PC-9 (cell line): ENCODE measurements around the gene NFKB2. TPM values are rescaled to one million over a fixed set of nuclear protein-coding genes. Genes with fewer than 3 reads are reported as not detected.

Experiments
- BruUV-seq: library from RNA; stranded (reverse); fragments of 400-500 nt; replicated peaks from 2 replicates; lab custom pipeline; 2021; lab: Mats Ljungman, UMichigan
- CTCF ChIA-PET: fragments of 300-600 bp; sonication (Branson Sonifier 250); formaldehyde crosslinking; loops from one replicate; lab custom pipeline; 2022; ENCODE audit warnings: antibody characterized with exemption; lab: Charles Lee
- POLR2A ChIA-PET: fragments of 300-600 bp; sonication (Branson Sonifier 250); formaldehyde crosslinking; loops from one replicate; lab custom pipeline; 2022; ENCODE audit warnings: antibody characterized with exemption; ENCODE audit not compliant: unreplicated experiment; lab: Charles Lee
- DNase-seq, 2 experiments: peaks; one replicate each; pipeline versions ENCODE4 v3.0.0 to v3.0.0-alpha.2; 2015 to 2022; ENCODE audit warnings: mixed read lengths in 1 of 2
- H2AFZ ChIP-seq: fragments of 200-600 bp; sonication (generic); 2 replicates; pipeline ENCODE4 v1.8.1; 2017; ENCODE audit warnings: antibody characterized with exemption
- H3F3A ChIP-seq: fragments of 200-600 bp; sonication (generic); 2 replicates; pipeline ENCODE4 v1.8.1; 2017; ENCODE audit warnings: antibody characterized with exemption, mild to moderate bottlenecking, low read depth; ENCODE audit not compliant: insufficient read depth
- H3K27ac ChIP-seq: fragments of 200-600 bp; sonication (generic); 2 replicates; pipeline ENCODE4 v1.6.1; 2016; ENCODE audit warnings: mixed run types
- H3K27me3 ChIP-seq: fragments of 200-600 bp; sonication (generic); 2 replicates; pipeline ENCODE4 v1.6.1; 2016; ENCODE audit warnings: low read depth, mixed run types; ENCODE audit not compliant: insufficient read depth
- H3K36me3 ChIP-seq: fragments of 200-600 bp; sonication (generic); 2 replicates; pipeline ENCODE4 v1.6.1; 2016; ENCODE audit warnings: low read depth, mixed run types
- H3K4me1 ChIP-seq: fragments of 200-600 bp; sonication (generic); replicated peaks from 2 replicates; pipeline ENCODE4 v1.6.1; 2016; ENCODE audit warnings: mixed run types; ENCODE audit not compliant: insufficient read depth
- H3K4me2 ChIP-seq: fragments of 200-600 bp; sonication (generic); 2 replicates; pipeline ENCODE4 v1.6.1; 2017; ENCODE audit warnings: mixed run types
- H3K4me3 ChIP-seq: fragments of 200-600 bp; sonication (generic); 2 replicates; pipeline ENCODE4 v1.6.1; 2016; ENCODE audit warnings: mixed run types
- H3K79me2 ChIP-seq: fragments of 200-600 bp; sonication (generic); 2 replicates; pipeline ENCODE4 v1.6.1; 2017; ENCODE audit warnings: low read depth, mixed run types
- H3K9me2 ChIP-seq: fragments of 200-600 bp; sonication (generic); 2 replicates; pipeline ENCODE4 v1.8.1; 2017; ENCODE audit warnings: mild to moderate bottlenecking; ENCODE audit not compliant: insufficient read depth
- H3K9me3 ChIP-seq: fragments of 200-600 bp; sonication (generic); 2 replicates; pipeline ENCODE4 v1.8.1; 2016; ENCODE audit warnings: low read depth; ENCODE audit not compliant: insufficient read depth
- H4K20me1 ChIP-seq: fragments of 200-600 bp; sonication (generic); 2 replicates; pipeline ENCODE4 v1.8.1; 2017; ENCODE audit not compliant: insufficient read depth
- CTCF ChIP-seq: fragments of 200-600 bp; sonication (generic); conservative IDR thresholded peaks from 2 replicates; pipeline ENCODE4 v1.6.1; 2017; ENCODE audit warnings: mixed run types, antibody characterized with exemption, mild to moderate bottlenecking, moderate library complexity
- EZH2 ChIP-seq: fragments of 200-600 bp; sonication (generic); IDR thresholded peaks from 2 replicates; pipeline ENCODE4 v1.8.0; 2017; ENCODE audit warnings: antibody characterized with exemption, low read depth
- intact Hi-C: fragments of 100-400 bp; cut with micrococcal nuclease; formaldehyde crosslinking; loops from one replicate; pipeline ENCODE4 v1.10.0; 2022; ENCODE audit not compliant: unreplicated experiment
- total RNA-seq: library from RNA; stranded (reverse); gene quantifications from 2 replicates; pipeline ENCODE4 v1.2.3, GENCODE V29; 2021

Gene NFKB2
- total RNA-seq, 1 experiment from 2014 or later = 26.3 TPM

DNA sequence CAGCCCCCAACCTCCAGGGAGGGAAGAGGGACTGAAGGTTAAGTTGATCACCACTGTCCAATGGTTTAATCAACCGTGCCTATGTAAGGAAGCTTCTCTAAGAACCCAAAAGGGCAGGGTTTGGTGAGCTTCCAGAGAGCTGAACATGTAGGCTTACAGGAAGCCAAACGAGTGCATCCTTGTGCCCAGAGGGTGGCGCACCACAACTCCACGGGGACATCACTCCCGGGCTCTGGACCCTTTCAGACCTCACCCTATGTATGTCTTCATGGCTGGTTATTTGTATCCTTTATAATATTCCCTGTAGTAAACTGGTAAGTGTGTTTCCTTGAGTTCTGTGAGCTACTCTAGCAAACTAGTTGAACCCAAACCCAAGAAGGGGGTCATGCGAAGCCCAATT, 11.5 kb upstream of the NFKB2 start:
- H3F3A ChIP-seq = peaks cover 4% of the 10 kb centered on the region; the same call in 1 of the 2 replicates
- ChIA-PET POLR2A (no interaction called here), CTCF (no interaction called here)
- DNase-seq = no peak
- H3K4me3 ChIP-seq = no peak overlapping the region
- no peak overlapping the region for H3K4me2 ChIP-seq
- no peak overlapping the region for H3K27ac ChIP-seq
- no peaks in the 10 kb centered on the region for H4K20me1 ChIP-seq
- no peak overlapping the region for H2AFZ ChIP-seq
- no peaks in the 10 kb centered on the region for H3K9me2 ChIP-seq
- H3K4me1 ChIP-seq = no peaks in the 10 kb centered on the region
- no peak for TF ChIP-seq CTCF
- TF ChIP-seq EZH2 = no peak
- BruUV-seq = no TSS peak
- no peaks in the 10 kb centered on the region for H3K27me3 ChIP-seq
- H3K79me2 ChIP-seq = no peaks in the 10 kb centered on the region
- H3K36me3 ChIP-seq = no peaks in the 10 kb centered on the region
- intact Hi-C loops = no loop called here
- H3K9me3 ChIP-seq = no peaks in the 10 kb centered on the region

GRCh38 chr10:102384606-102385429, 10.7 kb upstream of the NFKB2 start:
- Histone ChIP-seq H3K4me3 (no peak overlapping the region), H3K4me2 (no peak overlapping the region), H3K79me2 (no peaks in the 10 kb centered on the region), H3K9me2 (no peaks in the 10 kb centered on the region), H3K27ac (no peak overlapping the region), H3K9me3 (no peaks in the 10 kb centered on the region), H2AFZ (no peak overlapping the region), H3K27me3 (no peaks in the 10 kb centered on the region), H3K4me1 (no peaks in the 10 kb centered on the region), H3K36me3 (no peaks in the 10 kb centered on the region), H4K20me1 (no peaks in the 10 kb centered on the region), H3F3A (peaks cover 4% of the 10 kb centered on the region; the same call in 1 of the 2 replicates)
- POLR2A ChIA-PET = no interaction called here
- intact Hi-C loops = no loop called here
- peak in 1 of 2 experiments; percentile 52 for DNase-seq
- TF ChIP-seq CTCF (no peak), EZH2 (no peak)
- BruUV-seq = no TSS peak
- CTCF ChIA-PET = interaction anchor here (0.7 kb wide), 1 partner anchor 14 kb away, joined by 3 read pairs; no protein-coding TSS in a partner anchor

- CTCF ChIA-PET = interaction anchor here (0.6 to 0.7 kb wide), 2 partner anchors 11 to 37 kb away, joined by 4 to 5 read pairs; no protein-coding TSS in a partner anchor
- POLR2A ChIA-PET = interaction anchor here (0.5 kb wide), 1 partner anchor 159 kb away, joined by 3 read pairs; no protein-coding TSS in a partner anchor
Observed at GRCh38 chr10:102389894-102390293, 5.6 kb upstream of the NFKB2 start.

More at GRCh38 chr10:102389894-102390293, 5.6 kb upstream of the NFKB2 start:
- Histone ChIP-seq H3K9me3 (no peaks in the 10 kb centered on the region), H3K4me3 (no peak overlapping the region), H2AFZ (no peak overlapping the region), H4K20me1 (no peaks in the 10 kb centered on the region), H3K4me1 (no peaks in the 10 kb centered on the region), H3K27ac (no peak overlapping the region), H3F3A (peaks cover 3% of the 10 kb centered on the region; the same call in 1 of the 2 replicates), H3K36me3 (no peaks in the 10 kb centered on the region), H3K79me2 (no peaks in the 10 kb centered on the region), H3K27me3 (no peaks in the 10 kb centered on the region), H3K9me2 (no peaks in the 10 kb centered on the region), H3K4me2 (no peak overlapping the region)
- no peak for DNase-seq
- intact Hi-C loops = loop anchor here (5.0 to 10.0 kb wide), 2 partner anchors 87 to 255 kb away; partner anchors contain the start of gene TRIM8
- BruUV-seq = no TSS peak
- TF ChIP-seq CTCF (no peak), EZH2 (no peak)
